Fibroblast of lung (primary cell): ENCODE data around the gene IFI16. TPM values are rescaled to one million over a fixed set of nuclear protein-coding genes. Genes with fewer than 3 reads are reported as not detected.
A peak's percentile ranks its signal among the peaks of the same experiment; 100 is the strongest.
"Not testable (repeated sequence)": the region's sequence is repeated elsewhere in the genome, so short reads cannot be mapped to it uniquely, and the experiment has no call there.

Source experiments
- DNase-seq, 2 donors: peaks; one replicate each; pipeline versions ENCODE4 v3.0.0 to v3.0.0-alpha.2; 2010; ENCODE audit warnings: low read depth in 2 of 2
- H2AFZ ChIP-seq: 2 replicates; pipeline ENCODE4 v1.5.1; 2012; ENCODE audit warnings: low read length, control low read depth, inconsistent platforms
- H3K27ac ChIP-seq: 2 replicates; pipeline ENCODE4 v1.5.1; 2011; ENCODE audit warnings: low read length, control low read depth; ENCODE audit not compliant: insufficient read depth
- H3K27me3 ChIP-seq: 2 replicates; pipeline ENCODE4 v1.5.1; 2011; ENCODE audit warnings: mild to moderate bottlenecking, low read length; ENCODE audit not compliant: control insufficient read depth, insufficient read depth
- H3K36me3 ChIP-seq: 2 replicates; pipeline ENCODE4 v1.5.1; 2011; ENCODE audit warnings: low read length; ENCODE audit not compliant: control insufficient read depth, insufficient read depth
- H3K4me1 ChIP-seq: 2 replicates; pipeline ENCODE4 v1.5.1; 2011; ENCODE audit warnings: low read length; ENCODE audit not compliant: control insufficient read depth, insufficient read depth; ENCODE audit errors: extremely low read depth
- H3K4me2 ChIP-seq: 2 replicates; pipeline ENCODE4 v1.5.1; 2011; ENCODE audit warnings: low read length, control low read depth; ENCODE audit not compliant: insufficient read depth; ENCODE audit errors: extremely low read depth
- H3K4me3 ChIP-seq, 4 experiments: fragments of 200-600 bp in 1 of 4; sonication (generic) in 1 of 4; replicated peaks in 1 of 4; 2 replicates each; pipeline ENCODE4 v1.5.1; 2011 to 2016; ENCODE audit warnings: low read length in 4 of 4, low read depth in 3 of 4, mild to moderate bottlenecking in 3 of 4, control low read depth in 2 of 4, inconsistent platforms in 1 of 4, mixed read lengths in 1 of 4; ENCODE audit not compliant: insufficient read depth in 1 of 4; ENCODE audit errors: control extremely low read depth in 1 of 4
- H3K79me2 ChIP-seq: 2 replicates; pipeline ENCODE4 v1.5.1; 2012; ENCODE audit warnings: mild to moderate bottlenecking, low read length, inconsistent platforms; ENCODE audit not compliant: control insufficient read depth, insufficient read depth
- H3K9ac ChIP-seq: 2 replicates; pipeline ENCODE4 v1.5.1; 2011; ENCODE audit warnings: mild to moderate bottlenecking, low read length, control low read depth; ENCODE audit not compliant: insufficient read depth
- H3K9me3 ChIP-seq: 2 replicates; pipeline ENCODE4 v1.5.1; 2012; ENCODE audit warnings: low read depth, low read length; ENCODE audit not compliant: control insufficient read depth, insufficient read depth
- H4K20me1 ChIP-seq: 2 replicates; pipeline ENCODE4 v1.5.1; 2011; ENCODE audit warnings: low read length; ENCODE audit not compliant: control insufficient read depth, insufficient read depth; ENCODE audit errors: extremely low read depth
- CTCF ChIP-seq, 2 donors: IDR thresholded peaks in 1 of 2; conservative IDR thresholded peaks in 1 of 2; 1 replicate in 1 of 2; 2 replicates in 1 of 2; pipeline ENCODE4 v1.5.1; 2011 to 2012; ENCODE audit warnings: low read length in 2 of 2, control low read depth in 1 of 2, inconsistent platforms in 1 of 2, low read depth in 1 of 2, mild to moderate bottlenecking in 1 of 2
- EZH2 ChIP-seq: IDR thresholded peaks from 2 replicates; pipeline ENCODE4 v1.5.1; 2012; ENCODE audit warnings: low read length, control low read depth, mild to moderate bottlenecking; ENCODE audit errors: missing control alignments
- polyA plus RNA-seq, 2 donors: library from polyadenylated mRNA; depleted of rRNA in 1 of 2; stranded (reverse) in 1 of 2; unstranded in 1 of 2; fragments of >200 nt; gene quantifications; 2 replicates each; pipeline ENCODE4 v1.2.1, GENCODE V29; 2011 to 2012; ENCODE audit warnings: missing spikeins in 1 of 2
- total RNA-seq: library from RNA; depleted of rRNA; stranded (reverse); fragments of >200 nt; gene quantifications from 2 replicates; pipeline ENCODE4 v1.2.1, GENCODE V29; 2014

IFI16 gene
- total and polyA plus RNA-seq, 2 donors (not counting 1 experiment from before 2014, with no cell fraction given), result 141 to 223 TPM

- TF ChIP-seq CTCF (conservative IDR thresholded peaks at IDR 0.05 in 1 of 2, IDR thresholded peaks at IDR 0.05 in 1 of 2; ENCODE audit: low read depth in 1 of 2, low read length in 2 of 2), result no peak
- no peak for TF ChIP-seq EZH2
- Histone ChIP-seq H3K36me3 (no peaks in the 10 kb centered on the region), H2AFZ (no peak overlapping the region), H4K20me1 (no peaks in the 10 kb centered on the region), H3K79me2 (no peaks in the 10 kb centered on the region), H3K4me2 (peak overlapping the region; percentile 99), H3K4me3 (peak overlapping the region; percentile 70 to 92 (median 76)), H3K27me3 (no peaks in the 10 kb centered on the region), H3K4me1 (peaks cover 11% of the 10 kb centered on the region), H3K9me3 (no peaks in the 10 kb centered on the region), H3K9ac (peak overlapping the region; percentile 80), H3K27ac (peak overlapping the region; percentile 99)
- DNase-seq, result peak; percentile 93 to 97
Observed at GRCh38 chr1:159000625-159001024, 9.1 kb upstream of the IFI16 start.

- no peak overlapping the region for H3K4me2 ChIP-seq
- no peak overlapping the region for H2AFZ ChIP-seq
- H3K27ac ChIP-seq, result no peak overlapping the region
Observed at GRCh38 chr1:159005161-159005560, 4.5 kb upstream of the IFI16 start.

GRCh38 chr1:159005676-159006075, 4.0 kb upstream of the IFI16 start:
- Histone ChIP-seq H3K36me3 (no peaks in the 10 kb centered on the region), H2AFZ (peak overlapping the region; percentile 27), H3K4me2 (no peak overlapping the region), H3K4me1 (peaks cover 15% of the 10 kb centered on the region), H3K27me3 (no peaks in the 10 kb centered on the region), H3K9me3 (no peaks in the 10 kb centered on the region), H3K4me3 (no peak overlapping the region), H3K9ac (no peak overlapping the region), H3K79me2 (peaks cover 6% of the 10 kb centered on the region), H3K27ac (no peak overlapping the region), H4K20me1 (no peaks in the 10 kb centered on the region)
- no peak for TF ChIP-seq CTCF (conservative IDR thresholded peaks at IDR 0.05 in 1 of 2, IDR thresholded peaks at IDR 0.05 in 1 of 2; ENCODE audit: low read depth in 1 of 2, low read length in 2 of 2)
- DNase-seq, result peak in 1 of 2 donors; percentile 53

More at GRCh38 chr1:159005161-159005560, 4.5 kb upstream of the IFI16 start:
- Histone ChIP-seq H3K36me3 (no peaks in the 10 kb centered on the region), H3K79me2 (peaks cover 1% of the 10 kb centered on the region), H4K20me1 (no peaks in the 10 kb centered on the region), H3K9me3 (no peaks in the 10 kb centered on the region), H3K9ac (no peak overlapping the region), H3K4me1 (peaks cover 15% of the 10 kb centered on the region), H3K4me3 (no peak overlapping the region), H3K27me3 (no peaks in the 10 kb centered on the region)
- TF ChIP-seq CTCF (conservative IDR thresholded peaks at IDR 0.05 in 1 of 2, IDR thresholded peaks at IDR 0.05 in 1 of 2; ENCODE audit: low read depth in 1 of 2, low read length in 2 of 2), result no peak
- TF ChIP-seq EZH2, result no peak
- DNase-seq, result peak; percentile 17 to 22

- H3K9me3 ChIP-seq, H3K4me3 ChIP-seq, H3K27ac ChIP-seq, H3K36me3 ChIP-seq, DNase-seq, H3K4me2 ChIP-seq, H2AFZ ChIP-seq, H4K20me1 ChIP-seq, H3K27me3 ChIP-seq, H3K9ac ChIP-seq: not testable (repeated sequence)
- H3K4me1 ChIP-seq, result peaks cover 12% of the 10 kb centered on the region
- H3K79me2 ChIP-seq, result peaks cover 13% of the 10 kb centered on the region
Observed at GRCh38 chr1:159006210-159006807, 3.4 kb upstream of the IFI16 start.
